ENCODE data around the gene PAGE1.

- TF ChIP-seq CTCF (conservative IDR thresholded peaks at IDR 0.05; ENCODE audit: low read depth, low read length) (no peak), EZH2 (IDR thresholded peaks at IDR 0.05; ENCODE audit: borderline replicate concordance, low read depth, low read length, poor library complexity, severe bottlenecking) (no peak)
These were observed 50.7 kb downstream of the PAGE1 start for GRCh38 chrX:49644991-49645637.
